ENCODE results near the gene SCNM1. TPM values are rescaled to one million over a fixed set of nuclear protein-coding genes. Genes with fewer than 3 reads are reported as not detected.
"Not testable (repeated sequence)": the region's sequence is repeated elsewhere in the genome, so short reads cannot be mapped to it uniquely, and the experiment has no call there.

The SCNM1 gene
- total and polyA plus RNA-seq, 2 donors from 2014 or later = 33.4 to 57.7 TPM

DNA sequence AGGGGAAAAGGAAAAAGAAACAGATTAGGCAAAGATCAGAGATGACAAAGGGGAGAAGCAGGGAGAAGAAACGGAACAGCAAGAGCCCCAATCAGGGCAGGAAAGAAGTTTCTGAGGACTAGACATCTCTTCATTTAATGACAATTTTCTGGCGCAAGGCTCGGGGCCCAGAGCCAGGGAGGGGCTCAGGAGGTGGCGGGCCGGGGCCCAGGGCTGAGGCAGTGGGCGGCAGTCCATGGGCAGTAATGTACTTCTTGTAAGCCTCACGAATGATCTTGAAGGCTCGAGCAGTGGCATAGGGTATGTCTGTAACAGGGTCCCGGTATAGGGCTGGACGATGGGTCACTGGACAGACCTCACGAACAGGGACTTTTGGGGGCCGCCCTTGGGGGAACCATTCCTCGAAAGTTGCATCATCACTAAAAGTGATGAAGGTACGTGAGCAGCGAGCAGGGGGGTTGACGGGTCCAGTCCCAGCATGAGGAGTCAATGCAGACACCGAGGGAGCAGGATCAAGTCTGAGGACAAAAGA lies 10.6 kb downstream of the SCNM1 start:
- Histone ChIP-seq H3K36me3 (ENCODE audit: control insufficient read depth in 2 of 3, insufficient read depth in 3 of 3, low read length in 3 of 3) (peaks cover 4 to 39% (median 26%) of the 10 kb centered on the region in 3 donors), H3K9ac (ENCODE audit: low read length in 3 of 3) (no peak overlapping the region), H3K4me3 (ENCODE audit: low read length in 3 of 3) (no peak overlapping the region), H3K4me1 (ENCODE audit: control insufficient read depth in 2 of 3, insufficient read depth in 2 of 3, low read depth in 1 of 3, low read length in 3 of 3) (no peaks in the 10 kb centered on the region), H3K9me3 (ENCODE audit: control insufficient read depth in 2 of 3, insufficient read depth in 1 of 3, low read length in 3 of 3) (no peaks in the 10 kb centered on the region), H3K27ac (ENCODE audit: low read depth in 2 of 2, low read length in 2 of 2) (no peak overlapping the region), H3K27me3 (ENCODE audit: control insufficient read depth, insufficient read depth, low read length) (no peaks in the 10 kb centered on the region)
- TF ChIP-seq, protein P1, sequence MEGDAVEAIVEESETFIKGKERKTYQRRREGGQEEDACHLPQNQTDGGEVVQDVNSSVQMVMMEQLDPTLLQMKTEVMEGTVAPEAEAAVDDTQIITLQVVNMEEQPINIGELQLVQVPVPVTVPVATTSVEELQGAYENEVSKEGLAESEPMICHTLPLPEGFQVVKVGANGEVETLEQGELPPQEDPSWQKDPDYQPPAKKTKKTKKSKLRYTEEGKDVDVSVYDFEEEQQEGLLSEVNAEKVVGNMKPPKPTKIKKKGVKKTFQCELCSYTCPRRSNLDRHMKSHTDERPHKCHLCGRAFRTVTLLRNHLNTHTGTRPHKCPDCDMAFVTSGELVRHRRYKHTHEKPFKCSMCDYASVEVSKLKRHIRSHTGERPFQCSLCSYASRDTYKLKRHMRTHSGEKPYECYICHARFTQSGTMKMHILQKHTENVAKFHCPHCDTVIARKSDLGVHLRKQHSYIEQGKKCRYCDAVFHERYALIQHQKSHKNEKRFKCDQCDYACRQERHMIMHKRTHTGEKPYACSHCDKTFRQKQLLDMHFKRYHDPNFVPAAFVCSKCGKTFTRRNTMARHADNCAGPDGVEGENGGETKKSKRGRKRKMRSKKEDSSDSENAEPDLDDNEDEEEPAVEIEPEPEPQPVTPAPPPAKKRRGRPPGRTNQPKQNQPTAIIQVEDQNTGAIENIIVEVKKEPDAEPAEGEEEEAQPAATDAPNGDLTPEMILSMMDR (IDR thresholded peaks at IDR 0.05; ENCODE audit: borderline replicate concordance, extremely low read depth, insufficient read depth) = no peak
- DNase-seq (peak in 1 of 5 donors; percentile 43), FAIRE-seq (no peak)
- intact Hi-C loops (cut with DNase I) = no loop called here

DNA sequence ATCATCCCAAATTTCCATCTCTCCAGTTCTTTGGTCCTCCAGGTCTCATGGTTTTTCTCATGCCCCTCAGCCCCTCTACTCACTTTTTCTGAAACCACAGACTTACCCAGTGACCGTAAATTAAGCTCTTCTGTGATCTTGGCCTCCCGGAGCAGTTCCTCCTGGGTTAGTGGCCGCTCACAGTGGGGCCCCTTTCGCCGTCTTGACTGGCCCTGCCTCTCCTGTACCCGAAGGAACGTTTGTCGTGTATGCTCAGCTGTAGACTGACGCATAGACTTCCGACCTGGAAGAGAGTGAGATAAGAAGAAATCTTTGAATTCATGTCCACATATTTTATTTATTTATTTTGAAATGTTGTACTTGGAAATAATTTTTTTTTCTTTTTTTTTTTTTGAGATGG lies 18.3 kb downstream of the SCNM1 start:
- Histone ChIP-seq H3K36me3 (ENCODE audit: control insufficient read depth in 2 of 3, insufficient read depth in 3 of 3, low read length in 3 of 3) (peaks cover 12 to 28% (median 26%) of the 10 kb centered on the region in 3 donors), H3K4me1 (ENCODE audit: control insufficient read depth in 2 of 3, insufficient read depth in 2 of 3, low read depth in 1 of 3, low read length in 3 of 3) (peaks cover 5 to 8% (median 6%) of the 10 kb centered on the region in 3 donors), H3K27me3 (ENCODE audit: control insufficient read depth, insufficient read depth, low read length) (no peaks in the 10 kb centered on the region), H3K9me3 (ENCODE audit: control insufficient read depth in 2 of 3, insufficient read depth in 1 of 3, low read length in 3 of 3) (no peaks in the 10 kb centered on the region), H3K27ac (ENCODE audit: low read depth in 2 of 2, low read length in 2 of 2) (no peak overlapping the region), H3K9ac (ENCODE audit: low read length in 3 of 3) (no peak overlapping the region), H3K4me3 (ENCODE audit: low read length in 3 of 3) (no peak overlapping the region)
- no peak for FAIRE-seq
- intact Hi-C loops (cut with DNase I) = no loop called here
- TF ChIP-seq, protein P1 (IDR thresholded peaks at IDR 0.05; ENCODE audit: borderline replicate concordance, extremely low read depth, insufficient read depth) = no peak
- DNase-seq = peak in 1 of 5 donors; percentile 53

DNA sequence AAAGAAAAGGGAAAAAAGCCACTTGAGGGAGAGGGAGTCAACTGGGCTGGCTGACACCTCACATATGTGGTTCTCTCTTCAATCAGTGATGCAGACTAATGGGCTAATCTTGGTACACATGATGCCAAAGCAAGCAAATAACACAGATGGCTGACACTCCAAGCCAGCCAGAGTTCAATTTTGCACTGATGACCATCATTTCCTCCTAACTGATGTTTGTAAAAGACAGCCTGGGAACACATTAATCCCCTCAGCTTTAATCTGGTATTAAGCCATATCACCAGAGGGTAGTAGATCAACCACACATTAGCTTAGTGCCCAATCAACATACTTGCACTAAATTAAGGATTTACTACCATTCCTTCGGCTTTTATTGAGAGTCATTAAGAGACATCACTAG lies 21.3 kb downstream of the SCNM1 start:
- H3K4me1 ChIP-seq (ENCODE audit: control insufficient read depth in 2 of 3, insufficient read depth in 2 of 3, low read depth in 1 of 3, low read length in 3 of 3) = peaks cover 5 to 11% (median 6%) of the 10 kb centered on the region in 3 donors
- no peak for DNase-seq
- H3K9me3 ChIP-seq (ENCODE audit: control insufficient read depth in 2 of 3, insufficient read depth in 1 of 3, low read length in 3 of 3) = no peaks in the 10 kb centered on the region
- TF ChIP-seq, protein P1 (IDR thresholded peaks at IDR 0.05; ENCODE audit: borderline replicate concordance, extremely low read depth, insufficient read depth) = no peak
- FAIRE-seq = no peak
- H3K27me3 ChIP-seq (ENCODE audit: control insufficient read depth, insufficient read depth, low read length) = no peaks in the 10 kb centered on the region
- no peak overlapping the region for H3K4me3 ChIP-seq (ENCODE audit: low read length in 3 of 3)
- intact Hi-C loops (cut with DNase I) = no loop called here
- peaks cover 12 to 14% (median 14%) of the 10 kb centered on the region in 3 donors for H3K36me3 ChIP-seq (ENCODE audit: control insufficient read depth in 2 of 3, insufficient read depth in 3 of 3, low read length in 3 of 3)
- H3K9ac ChIP-seq (ENCODE audit: low read length in 3 of 3) = no peak overlapping the region
- H3K27ac ChIP-seq (ENCODE audit: low read depth in 2 of 2, low read length in 2 of 2) = no peak overlapping the region

DNA sequence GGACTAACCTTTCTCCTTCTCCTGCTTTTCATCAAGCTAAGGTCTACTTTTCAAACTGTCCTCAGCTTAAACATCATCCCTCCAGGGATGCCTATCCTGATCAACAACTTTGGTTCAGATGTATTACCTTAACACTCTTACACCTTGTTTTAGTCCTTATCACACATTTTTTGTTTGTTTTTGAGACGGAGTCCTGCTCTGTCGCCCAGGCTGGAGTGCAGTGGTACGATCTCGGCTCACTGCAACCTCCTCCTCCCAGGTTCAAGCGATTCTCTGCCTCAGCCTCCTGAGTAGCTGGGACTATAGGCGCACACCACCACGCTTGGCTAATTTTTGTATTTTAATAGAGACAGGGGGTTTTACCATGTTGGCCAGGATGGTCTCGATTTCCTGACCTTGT lies 22.7 kb downstream of the SCNM1 start:
- DNase-seq; H3K9me3 ChIP-seq (ENCODE audit: control insufficient read depth in 2 of 3, insufficient read depth in 1 of 3, low read length in 3 of 3); H3K27ac ChIP-seq (ENCODE audit: low read depth in 2 of 2, low read length in 2 of 2); intact Hi-C loops (cut with DNase I); FAIRE-seq; H3K27me3 ChIP-seq (ENCODE audit: control insufficient read depth, insufficient read depth, low read length): not testable (repeated sequence)
- Histone ChIP-seq H3K9ac (ENCODE audit: low read length in 3 of 3) (peak overlapping the region in 1 of 3 donors; percentile 90), H3K36me3 (ENCODE audit: control insufficient read depth in 2 of 3, insufficient read depth in 3 of 3, low read length in 3 of 3) (peaks cover 6 to 12% (median 9%) of the 10 kb centered on the region in 3 donors), H3K4me3 (ENCODE audit: low read length in 3 of 3) (peak overlapping the region; percentile 92 to 99 (median 92)), H3K4me1 (ENCODE audit: control insufficient read depth in 2 of 3, insufficient read depth in 2 of 3, low read depth in 1 of 3, low read length in 3 of 3) (peaks cover 5 to 11% (median 6%) of the 10 kb centered on the region in 3 donors)
